ENCODE data around the gene GFI1B.
"Not testable (repeated sequence)": the region's sequence is repeated elsewhere in the genome, so short reads cannot be mapped to it uniquely, and the experiment has no call there.

Gene GFI1B

GRCh38 chr9:133009906-133010582, 31.6 kb downstream of the GFI1B start:
- DNase-seq (ENCODE audit: low read depth, low spot score), result no peak

- DNase-seq (ENCODE audit: low read depth, low spot score), result no peak
Observed at GRCh38 chr9:133014696-133015095, 36.2 kb downstream of the GFI1B start.

GRCh38 chr9:133023117-133023890, 44.8 kb downstream of the GFI1B start:
- DNase-seq (ENCODE audit: low read depth, low spot score), result no peak

- DNase-seq (ENCODE audit: low read depth, low spot score), result no peak
Observed at GRCh38 chr9:133026426-133026825, 47.9 kb downstream of the GFI1B start.

GRCh38 chr9:133027134-133027533, 48.6 kb downstream of the GFI1B start:
- DNase-seq (ENCODE audit: low read depth, low spot score), result no peak

- no peak for DNase-seq (ENCODE audit: low read depth, low spot score)
Observed at GRCh38 chr9:133028221-133028620, 49.7 kb downstream of the GFI1B start.

GRCh38 chr9:133029994-133030316, 51.5 kb downstream of the GFI1B start:
- no peak for DNase-seq (ENCODE audit: low read depth, low spot score)

- DNase-seq (ENCODE audit: low read depth, low spot score), result peak; percentile 94
Observed at GRCh38 chr9:133030317-133031129, 52.0 kb downstream of the GFI1B start, which contains the start of gene GTF3C5. Gene GTF3C5 (plus strand): TSS chr9:133030997. CDS start chr9:133031012, 15 bp downstream.

GRCh38 chr9:133031130-133031422, 52.6 kb downstream of the GFI1B start:
- no peak for DNase-seq (ENCODE audit: low read depth, low spot score)

GRCh38 chr9:133031496-133031911, 53.0 kb downstream of the GFI1B start:
- DNase-seq (ENCODE audit: low read depth, low spot score), result no peak

GRCh38 chr9:133032171-133032570, 53.7 kb downstream of the GFI1B start:
- no peak for DNase-seq (ENCODE audit: low read depth, low spot score)

- no peak for DNase-seq (ENCODE audit: low read depth, low spot score)
Observed at GRCh38 chr9:133035669-133036068, 57.2 kb downstream of the GFI1B start.

GRCh38 chr9:133037775-133038515, 59.5 kb downstream of the GFI1B start:
- no peak for DNase-seq (ENCODE audit: low read depth, low spot score)

GRCh38 chr9:133040892-133041479, 62.5 kb downstream of the GFI1B start:
- DNase-seq (ENCODE audit: low read depth, low spot score), result not testable (repeated sequence)

Data from activated CD4-positive, CD25-positive, alpha-beta regulatory T cell treated with anti-CD3 and anti-CD28 coated beads, Interleukin-2, amount 50 U/mL, for 16 hours (primary cell).